NT2/D1 (cell line): ENCODE measurements around the gene BLOC1S3.

Experiments used
- DNase-seq: peaks from one replicate; pipeline ENCODE4 v3.0.0-alpha.2; 2011; ENCODE audit warnings: low read depth, low spot score
- H3K27me3 ChIP-seq: 2 replicates; pipeline ENCODE4 v1.6.0; 2011; ENCODE audit warnings: mild to moderate bottlenecking; ENCODE audit not compliant: insufficient read length, insufficient read depth
- H3K36me3 ChIP-seq: 2 replicates; pipeline ENCODE4 v1.6.1; 2011; ENCODE audit warnings: mild to moderate bottlenecking, low read length, mixed read lengths; ENCODE audit not compliant: insufficient read depth, insufficient read length
- H3K4me1 ChIP-seq: 2 replicates; pipeline ENCODE4 v1.5.1; 2011; ENCODE audit not compliant: insufficient read depth, insufficient read length
- H3K4me3 ChIP-seq: 2 replicates; pipeline ENCODE4 v1.5.1; 2011; ENCODE audit warnings: low read depth; ENCODE audit not compliant: insufficient read length
- H3K9ac ChIP-seq: 2 replicates; pipeline ENCODE4 v1.6.0; 2011; ENCODE audit warnings: low read depth; ENCODE audit not compliant: insufficient read length
- H3K9me3 ChIP-seq: 2 replicates; pipeline ENCODE4 v1.5.1; 2011; ENCODE audit warnings: mild to moderate bottlenecking, low read length; ENCODE audit not compliant: insufficient read depth
- SUZ12 ChIP-seq: IDR thresholded peaks from 2 replicates; pipeline ENCODE4 v1.6.1; 2011; ENCODE audit not compliant: insufficient read length, insufficient read depth; ENCODE audit errors: extremely low read depth
- YY1 ChIP-seq: IDR thresholded peaks from 2 replicates; pipeline ENCODE4 v1.6.1; 2011; ENCODE audit not compliant: insufficient read length, insufficient read depth
- ZNF274 ChIP-seq: IDR thresholded peaks from 2 replicates; pipeline ENCODE4 v1.6.1; 2011; ENCODE audit warnings: mild to moderate bottlenecking, low read depth, low read length

Gene BLOC1S3

DNA sequence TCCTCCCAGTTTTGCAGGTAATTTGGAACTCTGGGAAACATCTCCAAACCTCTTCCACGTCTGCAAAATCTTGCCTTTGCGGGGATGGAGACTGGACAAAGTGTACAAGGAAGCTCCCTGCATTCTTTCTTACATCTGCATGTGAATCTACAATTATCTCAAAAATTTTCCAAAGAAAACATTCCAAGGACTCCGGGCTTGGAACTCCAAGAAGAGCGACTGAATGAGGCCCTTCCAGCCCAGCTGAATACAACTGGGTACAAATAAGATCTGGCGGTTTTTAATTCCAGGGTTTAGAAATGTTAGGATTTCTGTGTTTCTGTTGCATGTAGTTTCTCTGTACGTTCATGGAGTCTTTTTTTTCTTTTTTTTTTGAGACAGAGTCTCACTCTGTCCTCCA, 38.1 kb downstream of the BLOC1S3 start:
- no peak for DNase-seq
- TF ChIP-seq SUZ12: no peak
- TF ChIP-seq ZNF274: no peak
- TF ChIP-seq YY1: no peak
- Histone ChIP-seq H3K9me3 (no peaks in the 10 kb centered on the region), H3K9ac (no peak overlapping the region), H3K4me1 (peaks cover 12% of the 10 kb centered on the region), H3K4me3 (no peak overlapping the region), H3K36me3 (no peaks in the 10 kb centered on the region), H3K27me3 (peaks cover 46% of the 10 kb centered on the region)

DNA sequence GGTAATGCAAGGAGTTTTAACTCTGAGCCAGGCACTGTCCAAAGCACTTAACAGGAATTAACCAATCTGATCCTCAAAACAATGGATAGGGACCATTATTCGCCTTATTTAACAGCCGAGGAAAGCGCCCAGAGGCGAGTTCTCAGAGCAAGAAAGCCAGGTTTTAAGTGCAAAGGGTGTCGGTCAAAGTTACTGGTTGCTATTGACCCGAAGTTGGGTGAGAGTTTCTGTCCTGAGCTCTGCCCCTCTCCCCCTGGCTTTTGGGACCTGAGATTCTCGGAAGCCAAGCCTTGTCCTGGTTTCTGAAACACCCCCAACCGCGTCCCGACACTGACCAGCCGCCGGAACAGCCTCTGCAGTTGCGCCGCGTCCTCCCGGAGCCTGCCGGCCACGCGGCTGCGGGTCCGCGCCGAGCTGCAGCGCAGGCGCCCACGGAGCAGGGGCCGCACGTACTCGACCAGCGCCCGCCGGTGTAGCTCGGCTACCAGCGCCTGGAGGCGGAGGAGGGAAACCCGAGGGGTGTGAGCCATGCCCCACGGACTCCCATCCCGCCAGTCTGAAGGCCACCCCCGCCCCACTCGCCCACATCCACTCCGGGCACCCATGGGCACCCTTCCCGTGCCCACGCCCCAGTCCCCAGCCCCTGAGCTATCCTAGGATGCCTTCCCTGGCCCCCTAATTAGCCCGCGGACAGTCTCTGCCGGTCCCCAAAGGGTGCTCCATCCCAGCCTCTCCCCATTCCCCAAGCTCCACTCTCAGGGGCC, 38.8 kb downstream of the BLOC1S3 start:
- H3K4me3 ChIP-seq: peak overlapping the region; percentile 34
- H3K4me1 ChIP-seq: peaks cover 8% of the 10 kb centered on the region
- DNase-seq: no peak
- TF ChIP-seq YY1 (no peak), SUZ12 (peak; percentile 96), ZNF274 (no peak)
- H3K27me3 ChIP-seq: peaks cover 46% of the 10 kb centered on the region
- no peaks in the 10 kb centered on the region for H3K9me3 ChIP-seq
- H3K36me3 ChIP-seq: no peaks in the 10 kb centered on the region
- peak overlapping the region; percentile 76 for H3K9ac ChIP-seq

DNA sequence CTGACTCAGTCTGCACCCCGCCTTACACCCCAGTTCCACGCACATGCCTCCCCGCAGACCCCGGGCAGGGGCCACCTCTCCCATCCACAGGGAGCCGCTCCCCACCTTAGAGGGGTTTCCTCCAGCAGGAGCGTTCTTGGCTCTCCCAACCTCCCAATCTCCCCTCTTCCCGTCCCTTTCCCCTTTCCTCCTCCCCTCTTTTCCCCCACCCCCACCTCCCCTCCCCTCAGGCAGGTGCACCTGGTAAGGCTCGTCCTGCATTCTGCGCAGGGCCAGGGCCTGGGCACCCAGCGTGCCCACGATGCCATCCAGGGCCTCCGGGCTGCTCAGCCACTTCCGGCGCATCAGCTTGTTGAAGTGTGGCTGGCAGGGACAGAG, 39.4 kb downstream of the BLOC1S3 start:
- H3K4me1 ChIP-seq: peaks cover 8% of the 10 kb centered on the region
- H3K36me3 ChIP-seq: no peaks in the 10 kb centered on the region
- H3K27me3 ChIP-seq: peaks cover 46% of the 10 kb centered on the region
- no peak for DNase-seq
- no peak overlapping the region for H3K9ac ChIP-seq
- TF ChIP-seq YY1 (no peak), ZNF274 (no peak), SUZ12 (no peak)
- H3K4me3 ChIP-seq: no peak overlapping the region
- no peaks in the 10 kb centered on the region for H3K9me3 ChIP-seq

DNA sequence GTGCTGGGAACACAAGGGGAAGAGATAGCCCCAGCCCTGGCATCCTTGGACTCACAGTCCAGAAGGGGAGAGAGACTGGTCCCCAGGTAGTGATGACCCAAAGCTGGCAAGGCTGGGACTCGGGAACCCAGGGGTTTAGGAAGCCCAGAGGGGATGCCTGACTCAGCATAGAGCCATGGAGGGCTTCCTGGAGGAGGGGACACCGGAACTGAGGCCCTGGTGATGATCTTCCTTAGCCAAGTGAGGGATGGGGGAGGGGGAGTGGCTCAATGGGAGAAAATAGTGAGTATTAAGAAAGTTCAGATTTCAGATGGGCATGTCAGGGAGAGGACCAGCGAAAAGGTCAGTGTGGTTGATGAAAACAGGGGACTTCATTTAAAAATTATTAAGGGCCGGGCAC, 39.8 kb downstream of the BLOC1S3 start:
- Histone ChIP-seq H3K27me3 (peaks cover 46% of the 10 kb centered on the region), H3K9me3 (no peaks in the 10 kb centered on the region), H3K9ac (no peak overlapping the region), H3K36me3 (no peaks in the 10 kb centered on the region), H3K4me1 (peaks cover 8% of the 10 kb centered on the region), H3K4me3 (no peak overlapping the region)
- TF ChIP-seq SUZ12 (no peak), ZNF274 (no peak), YY1 (no peak)
- DNase-seq: no peak

DNA sequence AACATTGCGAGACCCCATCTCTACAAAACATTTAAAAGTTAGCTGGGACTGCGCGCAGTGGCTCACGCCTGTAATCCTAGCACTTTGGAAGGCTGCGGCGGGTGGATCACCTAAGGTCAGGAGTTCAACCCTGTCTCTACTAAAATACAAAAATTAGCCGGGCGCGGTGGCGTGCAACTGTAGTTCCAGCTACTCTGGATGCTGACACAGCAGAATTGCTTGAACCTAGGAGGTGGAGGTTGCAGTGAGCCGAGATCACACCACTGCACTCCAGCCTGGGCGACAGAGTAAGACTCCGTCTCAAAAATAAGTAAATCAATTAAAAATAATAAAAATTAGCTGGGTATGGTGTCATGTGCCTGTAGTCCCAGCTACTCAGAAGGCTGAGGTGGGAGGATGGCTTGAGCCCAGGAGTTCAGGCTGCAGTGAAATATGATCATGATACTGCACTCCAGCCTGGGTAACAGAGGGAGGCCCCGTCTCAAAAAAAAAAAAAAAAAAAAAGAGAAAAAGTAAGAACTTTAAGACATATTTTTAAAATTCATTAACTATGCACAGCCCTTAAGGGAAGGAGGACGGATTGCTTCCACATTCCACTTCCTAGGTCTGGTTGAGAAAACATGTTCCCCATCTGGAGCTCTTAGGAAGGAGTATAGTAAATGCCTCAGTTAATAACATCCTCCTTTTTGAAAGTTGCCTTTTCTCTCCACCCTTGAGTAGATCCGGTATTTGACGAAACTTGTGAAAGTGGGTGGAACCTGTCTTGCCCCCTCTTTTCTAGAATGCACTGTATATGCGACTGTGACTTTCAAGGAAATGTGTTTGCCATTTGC, 40.5 kb downstream of the BLOC1S3 start:
- DNase-seq: no peak
- Histone ChIP-seq H3K4me3 (no peak overlapping the region), H3K36me3 (no peaks in the 10 kb centered on the region), H3K27me3 (peaks cover 45% of the 10 kb centered on the region), H3K4me1 (peaks cover 9% of the 10 kb centered on the region), H3K9ac (no peak overlapping the region), H3K9me3 (no peaks in the 10 kb centered on the region)
- no peak for TF ChIP-seq ZNF274
- TF ChIP-seq YY1: no peak
- TF ChIP-seq SUZ12: no peak

DNA sequence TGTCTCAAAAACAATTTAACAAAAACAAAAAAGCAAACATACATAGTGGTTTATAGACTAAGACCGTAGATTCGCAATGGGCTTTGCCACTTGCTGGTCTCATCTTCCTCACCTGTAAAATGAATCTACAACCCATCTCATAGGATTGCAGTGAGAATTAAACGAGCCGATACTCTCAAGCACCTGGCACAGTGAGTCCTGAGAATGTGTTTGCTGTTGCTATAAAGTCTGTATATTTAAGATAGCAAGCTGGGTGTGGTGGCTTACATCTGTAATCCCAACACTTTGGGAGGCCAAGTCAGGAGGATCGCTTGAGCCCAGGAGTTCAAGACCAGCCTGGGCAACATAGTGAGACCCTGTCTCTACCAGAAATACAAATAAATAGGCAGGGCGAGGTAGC, 44.1 kb downstream of the BLOC1S3 start:
- Histone ChIP-seq H3K27me3 (peaks cover 11% of the 10 kb centered on the region), H3K4me1 (peaks cover 8% of the 10 kb centered on the region), H3K9ac (no peak overlapping the region), H3K4me3 (no peak overlapping the region), H3K9me3 (no peaks in the 10 kb centered on the region), H3K36me3 (no peaks in the 10 kb centered on the region)
- TF ChIP-seq SUZ12 (no peak), YY1 (no peak), ZNF274 (no peak)
- DNase-seq: no peak

DNA sequence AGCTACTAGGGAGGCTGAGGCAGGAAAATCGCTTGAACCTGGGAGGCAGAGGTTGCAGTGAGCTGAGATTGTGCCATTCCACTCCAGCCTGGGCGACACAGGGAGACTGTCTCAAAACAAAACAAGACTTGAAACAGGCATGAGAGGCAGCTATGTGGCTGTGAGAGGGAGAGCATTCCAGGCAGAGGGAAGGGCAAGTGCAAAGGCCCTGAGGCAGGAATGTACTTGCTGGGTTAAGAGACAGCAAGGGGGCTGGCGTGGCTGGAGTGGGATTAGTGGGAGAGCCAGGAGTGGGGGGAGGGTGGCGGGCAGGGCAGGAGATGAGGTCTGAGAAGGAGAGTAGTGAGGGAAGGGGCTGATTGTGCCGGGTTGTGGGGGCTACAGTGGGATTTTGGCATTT, 45.3 kb downstream of the BLOC1S3 start:
- H3K36me3 ChIP-seq: no peaks in the 10 kb centered on the region
- no peaks in the 10 kb centered on the region for H3K9me3 ChIP-seq
- H3K4me1 ChIP-seq: peaks cover 6% of the 10 kb centered on the region
- DNase-seq: no peak
- H3K9ac ChIP-seq: no peak overlapping the region
- no peak for TF ChIP-seq SUZ12
- no peak for TF ChIP-seq ZNF274
- TF ChIP-seq YY1: no peak
- no peak overlapping the region for H3K4me3 ChIP-seq
- H3K27me3 ChIP-seq: no peaks in the 10 kb centered on the region
